ENCODE measurements around the gene PCDHB15.
"Not testable (repeated sequence)": the region's sequence is repeated elsewhere in the genome, so short reads cannot be mapped to it uniquely, and the experiment has no call there.

Gene PCDHB15

GRCh38 chr5:141223112-141223783, 21.9 kb upstream of the PCDHB15 start, which contains the start of gene PCDHB14:
Gene PCDHB14 (plus strand): TSS chr5:141223343. CDS start chr5:141223506, 163 bp downstream.
- no peak for DNase-seq (ENCODE audit: low spot score)
- TF ChIP-seq CTCF (IDR thresholded peaks at IDR 0.05; ENCODE audit: extremely low read depth, missing control alignments): no peak

- DNase-seq (ENCODE audit: low spot score): not testable (repeated sequence)
These were observed 20.4 kb upstream of the PCDHB15 start for GRCh38 chr5:141224844-141225243.

DNA sequence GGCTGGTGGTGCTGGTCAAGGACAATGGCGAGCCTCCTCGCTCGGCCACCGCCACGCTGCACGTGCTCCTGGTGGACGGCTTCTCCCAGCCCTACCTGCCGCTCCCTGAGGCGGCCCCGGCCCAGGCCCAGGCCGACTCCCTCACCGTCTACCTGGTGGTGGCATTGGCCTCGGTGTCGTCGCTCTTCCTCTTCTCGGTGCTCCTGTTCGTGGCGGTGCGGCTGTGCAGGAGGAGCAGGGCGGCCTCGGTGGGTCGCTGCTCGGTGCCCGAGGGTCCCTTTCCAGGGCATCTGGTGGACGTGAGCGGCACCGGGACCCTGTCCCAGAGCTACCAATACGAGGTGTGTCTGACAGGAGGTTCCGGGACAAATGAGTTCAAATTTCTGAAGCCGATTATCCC, 19.8 kb upstream of the PCDHB15 start:
- not testable (repeated sequence) for DNase-seq (ENCODE audit: low spot score)

- no peak for DNase-seq (ENCODE audit: low spot score)
- no peak for TF ChIP-seq CTCF (IDR thresholded peaks at IDR 0.05; ENCODE audit: extremely low read depth, missing control alignments)
These were observed 11.0 kb upstream of the PCDHB15 start for GRCh38 chr5:141234109-141234667.

GRCh38 chr5:141235922-141236321, 9.3 kb upstream of the PCDHB15 start:
- not testable (repeated sequence) for DNase-seq (ENCODE audit: low spot score)

DNA sequence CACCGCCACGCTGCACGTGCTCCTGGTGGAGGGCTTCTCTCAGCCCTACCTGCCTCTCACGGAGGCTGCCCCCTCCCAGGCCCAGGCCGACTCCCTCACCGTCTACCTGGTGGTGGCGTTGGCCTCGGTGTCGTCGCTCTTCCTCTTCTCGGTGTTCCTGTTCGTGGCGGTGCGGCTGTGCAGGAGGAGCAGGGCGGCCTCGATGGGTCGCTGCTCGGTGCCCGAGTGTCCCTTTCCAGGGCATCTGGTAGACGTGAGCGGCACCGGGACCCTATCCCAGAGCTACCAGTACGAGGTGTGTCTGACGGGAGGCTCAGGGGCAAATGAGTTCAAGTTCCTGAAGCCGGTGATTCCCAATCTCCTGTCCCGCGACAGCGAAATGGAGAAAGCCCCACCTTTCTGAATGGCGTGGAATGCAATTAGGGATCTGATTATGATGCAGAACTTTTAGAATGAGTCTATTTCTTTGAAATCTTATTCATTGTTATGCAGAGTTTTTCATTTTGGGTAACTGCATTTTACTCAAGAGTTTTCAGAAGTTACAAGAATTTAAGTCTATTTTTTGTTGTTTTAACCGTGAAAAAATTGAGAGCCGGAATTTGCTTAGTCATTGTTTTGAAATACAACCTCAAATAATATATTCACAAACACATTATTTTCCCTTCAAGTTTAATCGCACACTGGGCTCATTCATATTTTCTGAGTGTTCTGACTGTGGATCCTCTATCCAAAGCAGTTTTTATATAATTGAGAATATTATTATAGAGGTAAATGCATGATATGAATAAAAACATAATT, 8.5 kb upstream of the PCDHB15 start:
- no peak for TF ChIP-seq CTCF (IDR thresholded peaks at IDR 0.05; ENCODE audit: extremely low read depth, missing control alignments)
- DNase-seq (ENCODE audit: low spot score): no peak

DNA sequence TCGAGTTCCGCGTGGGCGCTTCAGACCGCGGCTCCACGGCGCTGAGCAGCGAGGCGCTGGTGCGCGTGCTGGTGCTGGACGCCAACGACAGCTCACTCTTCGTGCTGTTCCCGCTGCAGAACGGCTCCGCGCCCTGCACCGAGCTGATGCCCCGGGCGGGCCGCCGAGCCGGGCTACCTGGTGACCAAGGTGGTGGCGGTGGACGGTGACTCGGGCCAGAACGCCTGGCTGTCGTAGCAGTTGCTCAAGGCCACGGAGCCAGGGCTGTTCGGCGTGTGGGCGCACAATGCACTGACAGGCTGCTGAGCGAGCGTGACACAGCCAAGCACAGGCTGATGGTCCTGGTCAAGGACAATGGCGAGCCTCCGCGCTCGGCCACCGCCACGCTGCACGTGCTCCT, 3.7 kb upstream of the PCDHB15 start:
- no peak for TF ChIP-seq CTCF (IDR thresholded peaks at IDR 0.05; ENCODE audit: extremely low read depth, missing control alignments)
- no peak for DNase-seq (ENCODE audit: low spot score)

GRCh38 chr5:141246971-141247370, 1.8 kb downstream of the PCDHB15 start:
- not testable (repeated sequence) for DNase-seq (ENCODE audit: low spot score)

DNA sequence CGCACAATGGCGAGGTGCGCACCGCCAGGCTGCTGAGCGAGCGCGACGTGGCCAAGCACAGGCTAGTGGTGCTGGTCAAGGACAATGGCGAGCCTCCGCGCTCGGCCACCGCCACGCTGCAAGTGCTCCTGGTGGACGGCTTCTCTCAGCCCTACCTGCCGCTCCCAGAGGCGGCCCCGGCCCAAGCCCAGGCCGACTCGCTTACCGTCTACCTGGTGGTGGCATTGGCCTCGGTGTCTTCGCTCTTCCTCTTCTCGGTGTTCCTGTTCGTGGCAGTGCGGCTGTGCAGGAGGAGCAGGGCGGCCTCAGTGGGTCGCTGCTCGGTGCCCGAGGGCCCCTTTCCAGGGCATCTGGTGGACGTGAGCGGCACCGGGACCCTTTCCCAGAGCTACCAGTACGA, 2.2 kb downstream of the PCDHB15 start:
- DNase-seq (ENCODE audit: low spot score): not testable (repeated sequence)

DNA sequence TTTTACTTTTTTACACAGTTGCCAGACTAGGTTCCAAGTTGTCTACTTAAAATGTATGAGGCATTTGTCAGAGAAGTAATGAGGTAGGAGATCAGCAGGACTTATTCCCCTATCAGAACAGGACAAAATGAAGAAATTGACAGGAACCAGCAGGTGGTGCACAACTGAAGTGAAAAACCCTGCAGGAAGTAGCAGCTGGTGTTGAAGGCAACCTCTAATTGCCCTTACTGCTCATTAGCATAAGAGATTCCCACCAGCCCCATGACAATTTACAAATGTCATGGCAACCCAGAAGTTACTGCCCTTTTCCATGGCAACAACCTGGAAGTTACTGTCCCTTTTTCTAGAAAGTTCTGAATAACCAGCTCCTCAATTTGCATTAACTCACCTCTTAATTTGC, 5.4 kb downstream of the PCDHB15 start:
- no peak for TF ChIP-seq CTCF (IDR thresholded peaks at IDR 0.05; ENCODE audit: extremely low read depth, missing control alignments)

More for the DNA sequence above, 5.4 kb downstream of the PCDHB15 start:
- no peak for DNase-seq (ENCODE audit: low spot score)
